HG02798 (cell line): Measurements from ENCODE around the gene ARFGAP3.

ENCODE experiments used
- ATAC-seq: cut with Tn5 transposase; IDR thresholded peaks from one replicate; pipeline ENCODE4 v1.9.1; 2021; ENCODE audit warnings: mild to moderate bottlenecking; ENCODE audit not compliant: unreplicated experiment, poor library complexity

The ARFGAP3 gene

DNA sequence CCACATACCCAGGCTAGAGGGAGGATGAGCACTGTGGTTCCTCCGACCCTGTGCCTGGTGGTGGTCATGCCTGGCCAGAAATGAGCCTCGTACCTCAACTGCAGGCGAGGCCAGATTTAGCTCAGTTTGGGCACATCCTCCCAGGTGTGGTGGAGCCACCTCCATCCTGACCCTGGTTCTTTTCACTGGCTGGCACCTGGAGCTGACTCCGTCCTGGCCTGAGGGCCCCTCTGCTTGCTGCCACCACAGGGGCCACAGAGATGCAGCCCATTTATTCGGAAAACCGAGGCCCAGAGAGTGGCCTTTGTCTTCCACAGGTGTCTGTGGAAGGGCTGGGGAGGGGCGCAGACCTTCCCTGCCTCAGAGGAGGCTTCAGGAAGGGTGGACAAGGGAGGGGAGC lies 9.0 kb upstream of the ARFGAP3 start:
- ATAC-seq: no peak

- ATAC-seq: no peak
Measured at GRCh38 chr22:42865536-42865935, 8.5 kb upstream of the ARFGAP3 start.

GRCh38 chr22:42863349-42863961 lies 6.4 kb upstream of the ARFGAP3 start:
- no peak for ATAC-seq

GRCh38 chr22:42862045-42862734 lies 5.1 kb upstream of the ARFGAP3 start:
- no peak for ATAC-seq

- no peak for ATAC-seq
Measured at GRCh38 chr22:42860968-42861367, 3.9 kb upstream of the ARFGAP3 start.

DNA sequence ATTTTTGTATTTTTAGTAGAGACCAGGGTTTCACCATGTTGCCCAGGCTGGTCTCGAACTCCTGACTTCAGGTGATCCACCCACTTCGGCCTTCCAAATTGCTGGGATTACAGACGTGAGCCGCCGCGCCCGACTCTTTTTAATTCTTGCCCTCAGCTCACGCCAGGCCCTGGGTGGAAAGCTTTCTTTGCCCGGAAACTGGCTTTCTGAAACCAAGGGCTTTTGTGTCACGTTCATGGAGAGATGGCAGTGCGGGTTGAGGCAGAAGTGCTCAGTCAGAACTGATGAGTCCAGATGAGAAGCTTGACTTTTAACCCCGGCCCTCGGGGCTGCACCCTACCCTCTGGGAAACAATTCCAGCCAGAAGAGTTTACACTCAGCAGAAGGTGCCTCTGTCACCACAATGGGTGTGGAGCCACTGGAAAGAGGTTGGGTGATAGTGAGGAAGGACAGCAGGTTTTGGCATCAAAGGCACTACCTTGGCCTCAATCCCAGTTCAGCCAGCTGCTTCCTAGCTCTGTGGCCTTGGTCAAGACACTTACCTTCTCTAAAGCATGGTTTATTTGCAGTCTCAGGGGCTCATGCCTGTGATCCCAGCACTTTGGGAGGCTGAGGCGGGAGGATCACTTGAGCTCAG lies 890 bp upstream of the ARFGAP3 start:
- ATAC-seq: no peak

DNA sequence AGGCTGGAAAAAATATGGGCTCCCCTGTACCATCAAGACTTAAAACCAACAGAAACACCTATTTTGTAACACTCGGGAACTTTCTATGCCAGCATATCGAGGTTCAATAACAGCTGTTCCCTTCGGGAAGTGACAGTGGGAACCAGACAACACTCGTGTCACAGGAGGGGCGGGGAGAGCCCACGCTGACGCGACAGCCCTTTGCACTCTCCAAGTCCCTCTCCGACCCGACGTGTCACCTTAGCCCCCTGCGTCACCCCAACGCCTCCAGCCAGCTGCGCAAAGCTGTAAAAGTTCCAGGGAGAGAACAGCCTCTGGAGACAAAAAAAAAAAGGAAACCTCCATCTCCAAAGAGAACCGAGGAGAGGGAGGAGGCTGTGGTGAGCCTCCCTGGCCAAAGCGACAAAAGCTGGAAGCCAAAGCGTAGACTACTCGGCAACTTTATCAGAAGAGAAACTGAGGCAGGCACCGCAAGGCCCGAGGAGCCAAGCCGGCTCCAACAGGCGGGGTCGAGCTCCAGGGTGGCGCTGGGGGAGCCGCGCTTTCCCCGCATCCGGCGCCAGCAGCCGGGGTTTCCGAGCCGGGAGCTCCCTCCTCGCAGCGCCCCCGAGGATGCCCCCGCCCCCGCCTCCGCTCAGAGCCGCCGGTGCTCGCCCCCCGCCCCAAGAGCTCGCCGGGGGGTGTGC lies 751 bp downstream of the ARFGAP3 start:
- no peak for ATAC-seq

DNA sequence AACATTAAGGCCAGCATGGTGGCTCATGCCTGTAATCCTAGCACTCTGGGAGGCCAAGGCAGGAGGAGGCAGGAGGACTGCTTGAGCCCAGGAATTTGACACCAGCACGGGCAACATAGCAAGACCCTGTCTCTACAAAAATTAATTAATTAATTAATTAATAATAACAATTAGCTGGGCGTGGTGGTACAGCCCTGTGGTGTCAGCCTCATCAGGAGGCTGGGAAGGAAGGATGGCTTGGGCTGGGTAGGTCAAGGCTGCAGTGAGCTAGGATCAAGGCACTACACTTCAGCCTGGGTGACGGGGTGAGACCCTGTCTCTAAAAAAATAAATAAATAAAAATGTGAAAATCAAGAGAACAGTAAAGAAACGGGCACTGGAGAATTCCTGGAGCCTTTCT lies 1.4 kb downstream of the ARFGAP3 start:
- no peak for ATAC-seq

DNA sequence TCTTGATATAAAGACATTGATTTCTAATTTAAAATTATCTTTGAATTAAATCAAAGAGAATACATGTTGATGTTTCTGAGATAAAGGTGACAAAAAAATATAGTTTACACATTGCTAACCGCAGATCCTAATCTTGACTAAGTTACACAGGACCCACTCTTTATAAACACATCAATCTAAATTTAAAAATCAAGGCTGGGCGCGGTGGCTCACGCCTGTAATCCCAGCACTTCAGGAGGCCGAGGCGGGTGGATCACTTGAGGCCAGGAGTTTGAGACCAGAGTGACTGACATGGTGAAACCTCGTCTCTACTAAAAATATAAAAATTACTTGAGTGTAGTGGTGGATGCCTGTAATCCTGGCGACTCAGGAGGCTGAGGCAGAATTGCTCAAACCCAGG lies 1.9 kb downstream of the ARFGAP3 start:
- no peak for ATAC-seq

- ATAC-seq: no peak
Measured at GRCh38 chr22:42848941-42849550, 8.0 kb downstream of the ARFGAP3 start.

DNA sequence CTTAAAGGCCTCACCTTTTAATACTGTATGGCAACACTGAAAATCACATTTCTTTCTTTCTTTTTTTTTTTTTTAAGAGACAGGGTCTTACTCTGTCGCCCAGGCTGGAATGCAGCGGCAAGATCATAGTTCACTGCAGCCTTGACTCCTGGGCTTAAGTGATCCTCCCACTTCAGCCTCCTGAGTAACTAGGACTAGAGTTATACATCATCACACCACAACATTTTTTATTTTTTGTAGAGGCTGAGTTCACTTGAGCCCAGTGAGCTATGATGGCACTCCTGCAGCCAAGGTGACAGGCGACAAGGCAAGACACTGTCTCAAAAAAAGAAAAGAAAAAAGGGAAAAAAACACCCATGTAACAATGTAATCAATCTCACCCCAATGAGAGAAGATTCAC lies 10.0 kb downstream of the ARFGAP3 start:
- ATAC-seq: no peak

- no peak for ATAC-seq
Measured at GRCh38 chr22:42844756-42845155, 12.3 kb downstream of the ARFGAP3 start.

- no peak for ATAC-seq
Measured at GRCh38 chr22:42842658-42843370, 14.3 kb downstream of the ARFGAP3 start.

- no peak for ATAC-seq
Measured at GRCh38 chr22:42841444-42841843, 15.6 kb downstream of the ARFGAP3 start.

GRCh38 chr22:42837556-42837955 lies 19.5 kb downstream of the ARFGAP3 start:
- ATAC-seq: no peak

GRCh38 chr22:42836026-42836425 lies 21.0 kb downstream of the ARFGAP3 start:
- ATAC-seq: no peak

- ATAC-seq: no peak
Measured at GRCh38 chr22:42834177-42834949, 22.7 kb downstream of the ARFGAP3 start.

GRCh38 chr22:42833104-42833503 lies 24.0 kb downstream of the ARFGAP3 start:
- no peak for ATAC-seq

GRCh38 chr22:42831712-42832111 lies 25.4 kb downstream of the ARFGAP3 start:
- ATAC-seq: no peak
